ENCODE data around the gene TPST2.
"Not testable (repeated sequence)": the region's sequence is repeated elsewhere in the genome, so short reads cannot be mapped to it uniquely, and the experiment has no call there.

Gene TPST2

GRCh38 chr22:26589845-26590736 is at the start of gene TPST2:
TPST2 (minus strand) TSS chr22:26590132; CDS start chr22:26541630, 48,502 bp downstream.
- peak; percentile 89 for DNase-seq (ENCODE audit: low spot score)

- DNase-seq (ENCODE audit: low spot score): no peak
Measured at GRCh38 chr22:26636296-26636695, 46.4 kb upstream of the TPST2 start.

GRCh38 chr22:26635117-26635516 is 45.2 kb upstream of the TPST2 start:
- no peak for DNase-seq (ENCODE audit: low spot score)

- DNase-seq (ENCODE audit: low spot score): no peak
Measured at GRCh38 chr22:26634189-26634588, 44.3 kb upstream of the TPST2 start.

- DNase-seq (ENCODE audit: low spot score): no peak
Measured at GRCh38 chr22:26632422-26633155, 42.7 kb upstream of the TPST2 start.

- no peak for DNase-seq (ENCODE audit: low spot score)
Measured at GRCh38 chr22:26631282-26631681, 41.4 kb upstream of the TPST2 start.

- no peak for DNase-seq (ENCODE audit: low spot score)
Measured at GRCh38 chr22:26629988-26630761, 40.2 kb upstream of the TPST2 start.

- DNase-seq (ENCODE audit: low spot score): no peak
Measured at GRCh38 chr22:26624803-26625202, 34.9 kb upstream of the TPST2 start.

GRCh38 chr22:26623984-26624383 is 34.1 kb upstream of the TPST2 start:
- no peak for DNase-seq (ENCODE audit: low spot score)

- DNase-seq (ENCODE audit: low spot score): no peak
Measured at GRCh38 chr22:26621663-26622062, 31.7 kb upstream of the TPST2 start, which contains the start of gene CRYBA4. CRYBA4 (plus strand) TSS chr22:26621963; CDS start chr22:26622597, 634 bp downstream.

- no peak for DNase-seq (ENCODE audit: low spot score)
Measured at GRCh38 chr22:26620197-26620596, 30.3 kb upstream of the TPST2 start.

- no peak for DNase-seq (ENCODE audit: low spot score)
Measured at GRCh38 chr22:26619510-26619909, 29.6 kb upstream of the TPST2 start.

- DNase-seq (ENCODE audit: low spot score): no peak
Measured at GRCh38 chr22:26618455-26618854, 28.5 kb upstream of the TPST2 start.

- no peak for DNase-seq (ENCODE audit: low spot score)
Measured at GRCh38 chr22:26617271-26618199, 27.6 kb upstream of the TPST2 start, which contains the start of gene CRYBB1. CRYBB1 (minus strand) TSS chr22:26618027; CDS start chr22:26616319, 1,708 bp downstream.

- no peak for DNase-seq (ENCODE audit: low spot score)
Measured at GRCh38 chr22:26616650-26617049, 26.7 kb upstream of the TPST2 start.

- DNase-seq (ENCODE audit: low spot score): no peak
Measured at GRCh38 chr22:26615830-26616435, 26.0 kb upstream of the TPST2 start.

GRCh38 chr22:26615149-26615548 is 25.2 kb upstream of the TPST2 start:
- no peak for DNase-seq (ENCODE audit: low spot score)

GRCh38 chr22:26614322-26614721 is 24.4 kb upstream of the TPST2 start:
- DNase-seq (ENCODE audit: low spot score): no peak

GRCh38 chr22:26613753-26614152 is 23.8 kb upstream of the TPST2 start:
- DNase-seq (ENCODE audit: low spot score): not testable (repeated sequence)

- no peak for DNase-seq (ENCODE audit: low spot score)
Measured at GRCh38 chr22:26612652-26613051, 22.7 kb upstream of the TPST2 start.

GRCh38 chr22:26610996-26611395 is 21.1 kb upstream of the TPST2 start:
- no peak for DNase-seq (ENCODE audit: low spot score)

Data from ecto neural progenitor cell (in vitro differentiated cells).